ENCODE data around the gene GUCY1A2. TPM values are rescaled to one million over a fixed set of nuclear protein-coding genes. Genes with fewer than 3 reads are reported as not detected.

GUCY1A2 gene
- total and polyA plus RNA-seq, 2 donors from 2014 or later, result 0.75 to 16.1 TPM

DNA sequence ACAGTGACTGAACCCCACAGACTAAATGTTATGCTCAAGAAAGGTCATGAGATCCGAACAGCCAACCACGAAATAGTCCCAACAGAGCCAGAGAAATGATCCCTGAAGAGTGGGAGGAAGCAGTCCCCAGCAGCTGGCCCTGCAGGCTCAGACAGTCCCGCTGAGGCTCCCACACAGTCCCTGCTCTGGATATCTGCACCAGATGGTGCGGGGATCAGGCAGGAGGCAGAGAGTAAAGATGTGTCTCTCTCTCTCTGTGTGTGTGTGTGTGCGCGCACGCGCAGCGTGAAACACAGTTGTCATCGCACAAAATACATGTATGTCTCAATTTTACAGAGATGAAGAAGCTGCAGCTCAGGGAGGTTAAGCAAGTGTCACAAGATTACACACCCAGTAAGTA lies 27.9 kb downstream of the GUCY1A2 start:
- no peaks in the 10 kb centered on the region for H3K27me3 ChIP-seq (ENCODE audit: control insufficient read depth, insufficient read depth, low read length)
- TF ChIP-seq, protein P1, sequence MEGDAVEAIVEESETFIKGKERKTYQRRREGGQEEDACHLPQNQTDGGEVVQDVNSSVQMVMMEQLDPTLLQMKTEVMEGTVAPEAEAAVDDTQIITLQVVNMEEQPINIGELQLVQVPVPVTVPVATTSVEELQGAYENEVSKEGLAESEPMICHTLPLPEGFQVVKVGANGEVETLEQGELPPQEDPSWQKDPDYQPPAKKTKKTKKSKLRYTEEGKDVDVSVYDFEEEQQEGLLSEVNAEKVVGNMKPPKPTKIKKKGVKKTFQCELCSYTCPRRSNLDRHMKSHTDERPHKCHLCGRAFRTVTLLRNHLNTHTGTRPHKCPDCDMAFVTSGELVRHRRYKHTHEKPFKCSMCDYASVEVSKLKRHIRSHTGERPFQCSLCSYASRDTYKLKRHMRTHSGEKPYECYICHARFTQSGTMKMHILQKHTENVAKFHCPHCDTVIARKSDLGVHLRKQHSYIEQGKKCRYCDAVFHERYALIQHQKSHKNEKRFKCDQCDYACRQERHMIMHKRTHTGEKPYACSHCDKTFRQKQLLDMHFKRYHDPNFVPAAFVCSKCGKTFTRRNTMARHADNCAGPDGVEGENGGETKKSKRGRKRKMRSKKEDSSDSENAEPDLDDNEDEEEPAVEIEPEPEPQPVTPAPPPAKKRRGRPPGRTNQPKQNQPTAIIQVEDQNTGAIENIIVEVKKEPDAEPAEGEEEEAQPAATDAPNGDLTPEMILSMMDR (IDR thresholded peaks at IDR 0.05; ENCODE audit: borderline replicate concordance, extremely low read depth, insufficient read depth), result no peak
- H3K4me3 ChIP-seq (ENCODE audit: low read length in 3 of 3), result no peak overlapping the region
- intact Hi-C loops (cut with DNase I), result no loop called here
- H3K9ac ChIP-seq (ENCODE audit: low read length in 3 of 3), result no peak overlapping the region
- peaks cover 0 to 3% (median 0%) of the 10 kb centered on the region in 3 donors for H3K4me1 ChIP-seq (ENCODE audit: control insufficient read depth in 2 of 3, insufficient read depth in 2 of 3, low read depth in 1 of 3, low read length in 3 of 3)
- H3K9me3 ChIP-seq (ENCODE audit: control insufficient read depth in 2 of 3, insufficient read depth in 1 of 3, low read length in 3 of 3), result no peaks in the 10 kb centered on the region
- H3K27ac ChIP-seq (ENCODE audit: low read depth in 2 of 2, low read length in 2 of 2), result no peak overlapping the region
- DNase-seq (peak; percentile 40 to 76 (median 66)), FAIRE-seq (no peak)
- no peaks in the 10 kb centered on the region for H3K36me3 ChIP-seq (ENCODE audit: control insufficient read depth in 2 of 3, insufficient read depth in 3 of 3, low read length in 3 of 3)

DNA sequence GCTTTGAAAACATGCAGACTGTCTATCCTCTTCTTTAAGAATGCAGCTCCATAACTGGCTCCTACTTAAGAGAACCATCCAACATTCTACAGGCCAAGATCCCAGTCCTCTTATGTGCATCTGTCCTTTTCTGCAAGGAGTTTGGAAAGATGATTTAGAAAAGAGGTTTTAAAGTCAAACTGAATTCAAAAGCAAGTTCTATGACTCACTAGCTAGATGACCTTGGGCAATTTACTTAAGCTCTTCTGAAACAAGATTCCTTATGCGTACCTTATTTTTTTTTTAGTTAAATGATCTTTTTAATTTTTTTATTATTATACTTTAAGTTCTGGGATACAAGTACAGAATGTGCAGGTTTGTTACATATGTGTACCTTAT lies 29.2 kb downstream of the GUCY1A2 start:
- H3K27me3 ChIP-seq (ENCODE audit: control insufficient read depth, insufficient read depth, low read length), result no peaks in the 10 kb centered on the region
- no peak for DNase-seq
- H3K9me3 ChIP-seq (ENCODE audit: control insufficient read depth in 2 of 3, insufficient read depth in 1 of 3, low read length in 3 of 3), result no peaks in the 10 kb centered on the region
- no peak overlapping the region for H3K4me3 ChIP-seq (ENCODE audit: low read length in 3 of 3)
- H3K36me3 ChIP-seq (ENCODE audit: control insufficient read depth in 2 of 3, insufficient read depth in 3 of 3, low read length in 3 of 3), result no peaks in the 10 kb centered on the region
- TF ChIP-seq, protein P1 (IDR thresholded peaks at IDR 0.05; ENCODE audit: borderline replicate concordance, extremely low read depth, insufficient read depth), result no peak
- no peak for FAIRE-seq
- H3K27ac ChIP-seq (ENCODE audit: low read depth in 2 of 2, low read length in 2 of 2), result peak overlapping the region in 1 of 2 donors; percentile 28
- H3K9ac ChIP-seq (ENCODE audit: low read length in 3 of 3), result no peak overlapping the region
- H3K4me1 ChIP-seq (ENCODE audit: control insufficient read depth in 2 of 3, insufficient read depth in 2 of 3, low read depth in 1 of 3, low read length in 3 of 3), result peaks cover 0 to 3% (median 0%) of the 10 kb centered on the region in 3 donors
- intact Hi-C loops (cut with DNase I), result no loop called here

DNA sequence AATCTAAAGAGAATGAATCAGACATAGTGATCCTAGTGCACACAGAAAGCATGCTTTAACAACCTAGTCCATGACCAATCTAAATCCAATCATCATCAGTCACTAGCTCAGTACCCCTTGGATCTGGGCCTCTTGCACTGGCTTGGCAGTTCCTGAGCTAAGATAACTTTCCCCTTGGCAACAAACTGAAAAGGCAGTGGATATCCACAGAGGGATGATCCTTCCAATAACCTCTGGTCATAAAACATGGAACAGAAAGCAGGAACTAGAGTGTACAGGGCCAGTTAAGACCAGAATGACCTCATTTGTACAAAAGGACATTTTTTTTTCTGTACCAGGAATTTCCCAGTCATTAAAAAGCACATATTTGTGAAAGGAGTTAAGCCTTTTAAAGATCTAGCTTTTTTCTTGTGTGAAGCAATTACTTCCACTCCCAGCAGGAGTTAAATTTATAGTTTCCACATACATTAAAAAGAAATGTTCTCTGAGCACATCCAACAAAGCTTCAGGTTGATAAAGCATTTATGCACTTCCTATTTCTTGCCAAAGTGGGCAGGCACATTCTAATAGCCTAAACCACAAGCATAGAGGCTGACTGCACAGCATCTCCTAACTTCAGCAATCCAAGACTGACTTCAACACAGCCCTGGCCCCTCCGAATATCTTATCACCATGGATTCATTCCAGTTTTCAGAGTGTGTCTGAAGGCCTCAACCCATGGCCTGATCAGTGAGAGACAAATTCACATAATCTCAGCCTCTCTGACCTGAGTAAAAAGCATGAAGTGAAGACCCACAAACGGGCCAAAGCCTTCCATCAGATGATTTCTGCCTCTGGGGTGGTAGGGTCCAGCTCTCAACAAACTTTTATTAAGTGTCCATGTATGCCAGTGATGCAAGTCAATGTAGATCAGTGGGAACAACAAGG lies 29.9 kb downstream of the GUCY1A2 start:
- no peaks in the 10 kb centered on the region for H3K36me3 ChIP-seq (ENCODE audit: control insufficient read depth in 2 of 3, insufficient read depth in 3 of 3, low read length in 3 of 3)
- no peaks in the 10 kb centered on the region for H3K9me3 ChIP-seq (ENCODE audit: control insufficient read depth in 2 of 3, insufficient read depth in 1 of 3, low read length in 3 of 3)
- peaks cover 0 to 3% (median 0%) of the 10 kb centered on the region in 3 donors for H3K4me1 ChIP-seq (ENCODE audit: control insufficient read depth in 2 of 3, insufficient read depth in 2 of 3, low read depth in 1 of 3, low read length in 3 of 3)
- no peak overlapping the region for H3K9ac ChIP-seq (ENCODE audit: low read length in 3 of 3)
- DNase-seq, result peak in 2 of 5 donors; percentile 66 to 86
- TF ChIP-seq, protein P1 (IDR thresholded peaks at IDR 0.05; ENCODE audit: borderline replicate concordance, extremely low read depth, insufficient read depth), result no peak
- intact Hi-C loops (cut with DNase I), result no loop called here
- H3K27me3 ChIP-seq (ENCODE audit: control insufficient read depth, insufficient read depth, low read length), result no peaks in the 10 kb centered on the region
- H3K4me3 ChIP-seq (ENCODE audit: low read length in 3 of 3), result no peak overlapping the region
- FAIRE-seq, result no peak
- peak overlapping the region in 1 of 2 donors; percentile 28 for H3K27ac ChIP-seq (ENCODE audit: low read depth in 2 of 2, low read length in 2 of 2)
